ENCODE measurements around the gene SLC49A4.

DNA sequence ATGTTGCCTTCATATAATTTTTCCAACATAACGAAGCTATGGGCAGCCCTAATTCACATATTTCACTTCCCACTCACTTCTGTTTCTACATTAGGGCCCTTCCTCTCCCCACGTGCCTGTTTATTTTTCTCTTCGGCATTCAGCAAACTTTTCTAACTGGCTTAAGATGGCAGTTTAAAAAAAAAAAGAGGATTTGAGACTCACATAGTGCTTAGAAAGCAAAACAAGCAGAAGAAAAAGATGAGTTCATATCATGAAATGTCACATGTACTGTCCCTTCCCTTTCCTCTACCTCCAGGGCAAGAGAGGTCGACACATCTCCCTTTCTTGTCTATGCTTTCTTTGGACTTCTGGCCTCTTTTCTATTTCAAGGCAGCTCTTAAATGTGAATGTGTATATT lies 30.6 kb downstream of the SLC49A4 start:
- TF ChIP-seq TEAD4 (IDR thresholded peaks at IDR 0.05; ENCODE audit: low read depth, low read length) (no peak), POLR2AphosphoS5 (IDR thresholded peaks at IDR 0.05; ENCODE audit: low read depth, low read length) (no peak), POLR2A (IDR thresholded peaks at IDR 0.05; ENCODE audit: control extremely low read depth in 1 of 2, low read depth in 2 of 2, low read length in 2 of 2) (no peak), TCF12 (IDR thresholded peaks at IDR 0.05; ENCODE audit: low read depth, low read length) (no peak), EZH2 (IDR thresholded peaks at IDR 0.05; ENCODE audit: low read depth, low read length, severe bottlenecking) (no peak), ZNF274 (IDR thresholded peaks at IDR 0.05; ENCODE audit: borderline replicate concordance, extremely low read depth, low read length) (no peak), CBX8 (IDR thresholded peaks at IDR 0.05; ENCODE audit: borderline replicate concordance, low read depth, low read length) (no peak), RAD21 (IDR thresholded peaks at IDR 0.05 in 1 of 2, conservative IDR thresholded peaks at IDR 0.05 in 1 of 2; ENCODE audit: low read depth in 2 of 2, low read length in 2 of 2) (no peak), YY1 (IDR thresholded peaks at IDR 0.05; ENCODE audit: low read depth, low read length) (no peak), ASH2L (IDR thresholded peaks at IDR 0.05; ENCODE audit: low read length) (no peak), EP300 (IDR thresholded peaks at IDR 0.05; ENCODE audit: borderline replicate concordance in 1 of 2, low read depth in 2 of 2, low read length in 2 of 2) (no peak), BACH1 (IDR thresholded peaks at IDR 0.05; ENCODE audit: low read length) (no peak), JUND (IDR thresholded peaks at IDR 0.05; ENCODE audit: low read length) (no peak)
- TF ChIP-seq, protein P1, sequence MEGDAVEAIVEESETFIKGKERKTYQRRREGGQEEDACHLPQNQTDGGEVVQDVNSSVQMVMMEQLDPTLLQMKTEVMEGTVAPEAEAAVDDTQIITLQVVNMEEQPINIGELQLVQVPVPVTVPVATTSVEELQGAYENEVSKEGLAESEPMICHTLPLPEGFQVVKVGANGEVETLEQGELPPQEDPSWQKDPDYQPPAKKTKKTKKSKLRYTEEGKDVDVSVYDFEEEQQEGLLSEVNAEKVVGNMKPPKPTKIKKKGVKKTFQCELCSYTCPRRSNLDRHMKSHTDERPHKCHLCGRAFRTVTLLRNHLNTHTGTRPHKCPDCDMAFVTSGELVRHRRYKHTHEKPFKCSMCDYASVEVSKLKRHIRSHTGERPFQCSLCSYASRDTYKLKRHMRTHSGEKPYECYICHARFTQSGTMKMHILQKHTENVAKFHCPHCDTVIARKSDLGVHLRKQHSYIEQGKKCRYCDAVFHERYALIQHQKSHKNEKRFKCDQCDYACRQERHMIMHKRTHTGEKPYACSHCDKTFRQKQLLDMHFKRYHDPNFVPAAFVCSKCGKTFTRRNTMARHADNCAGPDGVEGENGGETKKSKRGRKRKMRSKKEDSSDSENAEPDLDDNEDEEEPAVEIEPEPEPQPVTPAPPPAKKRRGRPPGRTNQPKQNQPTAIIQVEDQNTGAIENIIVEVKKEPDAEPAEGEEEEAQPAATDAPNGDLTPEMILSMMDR (IDR thresholded peaks at IDR 0.05; ENCODE audit: control extremely low read depth in 1 of 3, insufficient read depth in 1 of 3, low read depth in 1 of 3, low read length in 3 of 3), result no peak

Measured in H1 (cell line).